Measurements from ENCODE around the gene ZCWPW2. TPM values are rescaled to one million over a fixed set of nuclear protein-coding genes. Genes with fewer than 3 reads are reported as not detected.
A peak's percentile ranks its signal among the peaks of the same experiment; 100 is the strongest.

Gene ZCWPW2
- total RNA-seq, 2 donors from 2014 or later = 0.81 to 2.7 TPM

DNA sequence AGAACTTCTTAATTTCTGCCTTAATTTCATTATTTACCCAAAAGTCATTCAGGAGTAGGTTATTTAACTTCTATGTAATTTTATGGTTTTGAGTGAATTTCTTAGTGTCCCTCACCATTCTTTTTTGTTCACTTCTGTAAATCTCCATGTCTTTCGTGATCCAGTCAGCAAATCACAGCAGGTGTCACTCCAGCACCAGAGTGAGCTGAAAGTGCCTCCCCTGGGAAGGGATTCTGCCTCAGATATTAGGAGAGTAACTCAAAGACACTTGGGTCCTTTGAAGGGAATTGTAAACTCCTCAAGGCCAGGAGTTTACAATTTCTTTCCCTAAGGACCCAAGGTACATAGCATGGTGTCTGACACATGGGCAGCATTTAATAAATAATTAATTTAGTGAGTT, 207.7 kb downstream of the ZCWPW2 start:
- Histone ChIP-seq H3K4me3 (no peak overlapping the region), H3K27me3 (replicated peaks; ENCODE audit: insufficient read depth) (no peaks in the 10 kb centered on the region), H3K4me1 (ENCODE audit: control insufficient read depth in 1 of 2, low read depth in 2 of 2) (no peaks in the 10 kb centered on the region), H3K9me3 (no peaks in the 10 kb centered on the region), H3K36me3 (no peaks in the 10 kb centered on the region), H3K27ac (no peak overlapping the region)
- DNase-seq (ENCODE audit: low spot score) (no peak), ATAC-seq (ENCODE audit: insufficient number of reproducible peaks, low FRiP score, low read depth) (no peak)
- TF ChIP-seq, protein P1, sequence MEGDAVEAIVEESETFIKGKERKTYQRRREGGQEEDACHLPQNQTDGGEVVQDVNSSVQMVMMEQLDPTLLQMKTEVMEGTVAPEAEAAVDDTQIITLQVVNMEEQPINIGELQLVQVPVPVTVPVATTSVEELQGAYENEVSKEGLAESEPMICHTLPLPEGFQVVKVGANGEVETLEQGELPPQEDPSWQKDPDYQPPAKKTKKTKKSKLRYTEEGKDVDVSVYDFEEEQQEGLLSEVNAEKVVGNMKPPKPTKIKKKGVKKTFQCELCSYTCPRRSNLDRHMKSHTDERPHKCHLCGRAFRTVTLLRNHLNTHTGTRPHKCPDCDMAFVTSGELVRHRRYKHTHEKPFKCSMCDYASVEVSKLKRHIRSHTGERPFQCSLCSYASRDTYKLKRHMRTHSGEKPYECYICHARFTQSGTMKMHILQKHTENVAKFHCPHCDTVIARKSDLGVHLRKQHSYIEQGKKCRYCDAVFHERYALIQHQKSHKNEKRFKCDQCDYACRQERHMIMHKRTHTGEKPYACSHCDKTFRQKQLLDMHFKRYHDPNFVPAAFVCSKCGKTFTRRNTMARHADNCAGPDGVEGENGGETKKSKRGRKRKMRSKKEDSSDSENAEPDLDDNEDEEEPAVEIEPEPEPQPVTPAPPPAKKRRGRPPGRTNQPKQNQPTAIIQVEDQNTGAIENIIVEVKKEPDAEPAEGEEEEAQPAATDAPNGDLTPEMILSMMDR (IDR thresholded peaks at IDR 0.05) = no peak

DNA sequence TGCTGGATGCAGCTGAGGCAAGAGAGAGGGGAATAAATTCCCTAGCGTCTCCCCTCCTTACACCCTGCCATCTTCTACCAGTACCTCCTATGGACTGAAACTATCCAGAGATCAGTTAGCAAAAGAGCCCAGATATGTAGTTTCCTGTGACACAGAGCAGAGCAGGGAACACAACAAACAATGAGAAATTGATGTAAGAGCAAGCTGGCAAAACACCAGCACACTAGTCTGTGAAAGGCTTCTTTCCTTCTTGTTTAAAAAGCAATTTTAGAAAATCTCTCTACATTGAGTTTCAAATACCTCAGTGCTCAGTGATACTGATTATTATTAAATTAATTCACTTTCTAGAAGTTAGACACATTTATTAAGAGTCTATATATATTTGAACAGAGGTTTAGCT, 215.7 kb downstream of the ZCWPW2 start:
- Histone ChIP-seq H3K4me1 (ENCODE audit: control insufficient read depth in 1 of 2, low read depth in 2 of 2) (no peaks in the 10 kb centered on the region), H3K36me3 (no peaks in the 10 kb centered on the region), H3K27ac (no peak overlapping the region), H3K9me3 (peaks cover 5% of the 10 kb centered on the region), H3K27me3 (replicated peaks; ENCODE audit: insufficient read depth) (no peaks in the 10 kb centered on the region), H3K4me3 (no peak overlapping the region)
- TF ChIP-seq, protein P1 (IDR thresholded peaks at IDR 0.05) = no peak
- DNase-seq (ENCODE audit: low spot score) (no peak), ATAC-seq (ENCODE audit: insufficient number of reproducible peaks, low FRiP score, low read depth) (no peak)

GRCh38 chr3:28569357-28569756, 220.8 kb downstream of the ZCWPW2 start:
- ATAC-seq (ENCODE audit: insufficient number of reproducible peaks, low FRiP score, low read depth) = no peak
- peaks cover 5% of the 10 kb centered on the region for H3K9me3 ChIP-seq
- TF ChIP-seq, protein P1 (IDR thresholded peaks at IDR 0.05) = no peak
- H3K4me3 ChIP-seq = no peak overlapping the region
- H3K36me3 ChIP-seq = no peaks in the 10 kb centered on the region
- H3K27ac ChIP-seq = no peak overlapping the region
- H3K4me1 ChIP-seq (ENCODE audit: control insufficient read depth in 1 of 2, low read depth in 2 of 2) = no peaks in the 10 kb centered on the region
- no peaks in the 10 kb centered on the region for H3K27me3 ChIP-seq (replicated peaks; ENCODE audit: insufficient read depth)
- no peak for DNase-seq (ENCODE audit: low spot score)

DNA sequence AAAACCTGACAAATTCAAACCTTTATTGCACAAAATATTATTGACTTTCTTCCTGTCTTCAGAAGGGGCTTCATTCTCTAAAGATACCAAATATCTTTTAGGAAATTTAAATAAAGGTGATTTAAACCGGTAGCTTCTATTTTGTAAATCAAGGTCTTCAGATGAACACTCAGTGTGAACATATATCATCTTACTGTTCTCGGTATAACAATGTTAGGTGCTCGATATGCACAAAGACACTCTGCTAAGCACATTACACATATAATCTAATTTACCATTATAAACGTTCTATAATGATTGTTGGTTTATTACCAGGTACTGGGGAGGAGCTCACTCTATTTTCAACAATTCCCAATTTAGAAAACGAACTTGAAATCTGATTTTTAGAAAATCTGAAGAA, 225.5 kb downstream of the ZCWPW2 start:
- DNase-seq (ENCODE audit: low spot score) = no peak
- Histone ChIP-seq H3K27me3 (replicated peaks; ENCODE audit: insufficient read depth) (no peaks in the 10 kb centered on the region), H3K27ac (no peak overlapping the region), H3K9me3 (no peaks in the 10 kb centered on the region), H3K4me3 (no peak overlapping the region), H3K4me1 (ENCODE audit: control insufficient read depth in 1 of 2, low read depth in 2 of 2) (peaks cover 3 to 5% of the 10 kb centered on the region in 2 donors), H3K36me3 (no peaks in the 10 kb centered on the region)
- ATAC-seq (ENCODE audit: insufficient number of reproducible peaks, low FRiP score, low read depth) = no peak
- TF ChIP-seq, protein P1 (IDR thresholded peaks at IDR 0.05) = no peak

- Histone ChIP-seq H3K27ac (peak overlapping the region; percentile 60 to 64), H3K36me3 (no peaks in the 10 kb centered on the region), H3K9me3 (no peaks in the 10 kb centered on the region), H3K4me1 (ENCODE audit: control insufficient read depth in 1 of 2, low read depth in 2 of 2) (peaks cover 3 to 5% of the 10 kb centered on the region in 2 donors), H3K4me3 (peak overlapping the region; percentile 91), H3K27me3 (replicated peaks; ENCODE audit: insufficient read depth) (no peaks in the 10 kb centered on the region)
- DNase-seq (ENCODE audit: low spot score) (no peak), ATAC-seq (ENCODE audit: insufficient number of reproducible peaks, low FRiP score, low read depth) (no peak)
- TF ChIP-seq, protein P1 (IDR thresholded peaks at IDR 0.05) = no peak
Measured at GRCh38 chr3:28575100-28575745, 226.7 kb downstream of the ZCWPW2 start.

Other genes starting within 250 kb of the ZCWPW2 start
- gene CMC1, start 107.1 kb upstream of the ZCWPW2 start, total RNA-seq = 1 to 10 TPM; 3.3 to 5.6 TPM
- 10 to 100 TPM; 32.2 to 79.8 TPM for gene AZI2, start 103 bp downstream of the ZCWPW2 start, total RNA-seq